ENCODE results near the gene ARF5.
"Not testable (repeated sequence)": the region's sequence is repeated elsewhere in the genome, so short reads cannot be mapped to it uniquely, and the experiment has no call there.

ARF5 gene

GRCh38 chr7:127588019-127588696 lies at the start of gene ARF5:
TSS of gene ARF5 (plus strand) at chr7:127588411. CDS start at chr7:127588499, 88 bp downstream.
- peak; percentile 82 for DNase-seq
- no peaks in the 10 kb centered on the region for H3K27me3 Mint-ChIP-seq
- H3K4me1 Mint-ChIP-seq = peaks cover 40 to 64% of the 10 kb centered on the region in 2 donors
- H3K36me3 Mint-ChIP-seq = peaks cover 16 to 32% of the 10 kb centered on the region in 2 donors
- H3K27ac Mint-ChIP-seq = peak within 1 kb of the TSS; percentile 93
- H3K9me3 Mint-ChIP-seq = no peaks in the 10 kb centered on the region
- ATAC-seq (replicated peaks) = peak; percentile 82 to 85
- H3K4me3 Mint-ChIP-seq = peak within 1 kb of the TSS; percentile 95 to 97

DNA sequence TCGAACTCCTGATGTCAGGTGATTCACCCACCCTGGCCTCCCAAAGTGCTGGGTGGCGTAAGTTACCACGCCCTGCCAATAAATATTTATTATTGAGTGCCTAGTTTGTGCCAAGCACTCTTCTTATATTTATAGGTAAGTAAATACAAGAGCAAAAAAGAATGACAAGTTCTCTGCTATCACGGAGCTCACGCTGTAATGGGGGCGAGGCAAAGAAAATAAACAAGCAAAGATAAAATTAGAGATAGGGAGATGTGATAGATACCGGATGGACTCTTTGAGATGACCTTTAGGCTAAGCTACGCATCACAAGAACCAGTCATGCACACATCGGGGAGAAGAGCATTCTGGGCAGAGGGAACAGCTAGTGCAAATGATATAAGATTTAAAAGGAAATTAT lies 49.1 kb upstream of the ARF5 start:
- Mint-ChIP-seq H3K36me3 (peaks cover 0 to 1% of the 10 kb centered on the region in 2 donors), H3K4me1 (peaks cover 3 to 6% of the 10 kb centered on the region in 2 donors), H3K27ac (no peak overlapping the region), H3K4me3 (no peak overlapping the region), H3K27me3 (peaks cover 55 to 69% of the 10 kb centered on the region in 2 donors), H3K9me3 (no peaks in the 10 kb centered on the region)
- no peak for ATAC-seq (replicated peaks)
- no peak for DNase-seq

DNA sequence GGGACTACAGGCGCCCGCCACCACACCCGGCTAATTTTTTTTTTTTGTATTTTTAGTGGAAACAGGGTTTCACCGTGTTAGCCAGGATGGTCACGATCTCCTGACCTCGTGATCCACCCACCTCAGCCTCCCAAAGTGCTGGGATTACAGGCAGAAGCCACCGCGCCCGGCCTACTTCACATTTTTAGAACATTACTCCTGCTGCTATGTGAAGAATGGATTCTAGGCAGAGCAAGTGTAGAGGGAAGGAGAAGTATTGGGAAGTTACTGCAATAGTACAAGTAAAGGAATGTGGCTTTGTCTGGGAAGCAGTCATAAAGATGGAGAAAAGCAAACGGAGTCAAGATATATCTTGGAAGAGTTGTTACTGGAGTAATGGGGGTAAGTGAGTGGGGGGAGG lies 47.8 kb upstream of the ARF5 start:
- H3K36me3 Mint-ChIP-seq; H3K9me3 Mint-ChIP-seq; ATAC-seq (replicated peaks); H3K4me1 Mint-ChIP-seq; H3K4me3 Mint-ChIP-seq; DNase-seq; H3K27ac Mint-ChIP-seq: not testable (repeated sequence)
- H3K27me3 Mint-ChIP-seq = peaks cover 45 to 56% of the 10 kb centered on the region in 2 donors

- Mint-ChIP-seq H3K4me1 (peaks cover 3 to 5% of the 10 kb centered on the region in 2 donors), H3K36me3 (peaks cover 4 to 8% of the 10 kb centered on the region in 2 donors), H3K27me3 (peaks cover 38 to 47% of the 10 kb centered on the region in 2 donors), H3K9me3 (peaks cover 8 to 10% of the 10 kb centered on the region in 2 donors), H3K27ac (no peak overlapping the region), H3K4me3 (no peak overlapping the region)
- DNase-seq = no peak
- ATAC-seq (replicated peaks) = no peak
These were observed 46.7 kb upstream of the ARF5 start for GRCh38 chr7:127541548-127541947.

GRCh38 chr7:127546313-127546712 lies 41.9 kb upstream of the ARF5 start:
- Mint-ChIP-seq H3K36me3 (peaks cover 8 to 11% of the 10 kb centered on the region in 2 donors), H3K4me1 (no peaks in the 10 kb centered on the region), H3K9me3 (peaks cover 11 to 15% of the 10 kb centered on the region in 2 donors), H3K4me3 (no peak overlapping the region), H3K27me3 (peaks cover 22 to 29% of the 10 kb centered on the region in 2 donors), H3K27ac (no peak overlapping the region)
- DNase-seq (no peak), ATAC-seq (replicated peaks) (no peak)

DNA sequence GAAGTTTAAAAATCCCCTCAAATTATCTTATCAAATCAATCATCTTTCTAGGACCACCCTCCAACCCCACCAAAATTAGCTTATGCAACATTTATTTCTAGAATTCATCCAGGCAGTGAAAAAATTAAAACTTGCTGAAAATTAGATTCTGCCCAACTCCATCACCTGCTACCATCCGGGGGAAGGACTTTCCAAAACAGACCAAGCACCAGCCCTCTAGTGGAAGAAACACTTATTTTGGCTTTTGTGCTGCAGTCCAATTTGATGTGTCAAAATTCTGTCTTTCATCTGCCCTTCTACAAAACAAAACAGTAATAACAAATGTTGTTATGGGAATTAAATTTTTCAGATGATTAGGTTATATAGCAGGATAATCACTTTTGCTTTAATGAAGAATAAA lies 38.0 kb upstream of the ARF5 start:
- no peak overlapping the region for H3K4me3 Mint-ChIP-seq
- no peaks in the 10 kb centered on the region for H3K4me1 Mint-ChIP-seq
- no peak overlapping the region for H3K27ac Mint-ChIP-seq
- DNase-seq = no peak
- peaks cover 28 to 37% of the 10 kb centered on the region in 2 donors for H3K27me3 Mint-ChIP-seq
- ATAC-seq (replicated peaks) = no peak
- H3K36me3 Mint-ChIP-seq = peaks cover 8 to 11% of the 10 kb centered on the region in 2 donors
- H3K9me3 Mint-ChIP-seq = peaks cover 11 to 18% of the 10 kb centered on the region in 2 donors

- ATAC-seq (replicated peaks) = no peak
- Mint-ChIP-seq H3K27me3 (peaks cover 18 to 35% of the 10 kb centered on the region in 2 donors), H3K36me3 (peaks cover 0 to 2% of the 10 kb centered on the region in 2 donors), H3K9me3 (peaks cover 0 to 8% of the 10 kb centered on the region in 2 donors), H3K4me3 (no peak overlapping the region), H3K4me1 (no peaks in the 10 kb centered on the region), H3K27ac (no peak overlapping the region)
- no peak for DNase-seq
These were observed 36.3 kb upstream of the ARF5 start for GRCh38 chr7:127551941-127552340.

GRCh38 chr7:127556404-127556803 lies 31.8 kb upstream of the ARF5 start:
- Mint-ChIP-seq H3K27ac (no peak overlapping the region), H3K9me3 (peaks cover 0 to 6% of the 10 kb centered on the region in 2 donors), H3K4me3 (no peak overlapping the region), H3K27me3 (peaks cover 9 to 19% of the 10 kb centered on the region in 2 donors), H3K4me1 (no peaks in the 10 kb centered on the region), H3K36me3 (no peaks in the 10 kb centered on the region)
- ATAC-seq (replicated peaks) = no peak
- DNase-seq = no peak

GRCh38 chr7:127557803-127558202 lies 30.4 kb upstream of the ARF5 start:
- peaks cover 4 to 10% of the 10 kb centered on the region in 2 donors for H3K27me3 Mint-ChIP-seq
- ATAC-seq (replicated peaks) (no peak), DNase-seq (no peak)
- H3K4me1 Mint-ChIP-seq = no peaks in the 10 kb centered on the region
- H3K4me3 Mint-ChIP-seq = no peak overlapping the region
- H3K36me3 Mint-ChIP-seq = peaks cover 0 to 3% of the 10 kb centered on the region in 2 donors
- peaks cover 0 to 6% of the 10 kb centered on the region in 2 donors for H3K9me3 Mint-ChIP-seq
- no peak overlapping the region for H3K27ac Mint-ChIP-seq

DNA sequence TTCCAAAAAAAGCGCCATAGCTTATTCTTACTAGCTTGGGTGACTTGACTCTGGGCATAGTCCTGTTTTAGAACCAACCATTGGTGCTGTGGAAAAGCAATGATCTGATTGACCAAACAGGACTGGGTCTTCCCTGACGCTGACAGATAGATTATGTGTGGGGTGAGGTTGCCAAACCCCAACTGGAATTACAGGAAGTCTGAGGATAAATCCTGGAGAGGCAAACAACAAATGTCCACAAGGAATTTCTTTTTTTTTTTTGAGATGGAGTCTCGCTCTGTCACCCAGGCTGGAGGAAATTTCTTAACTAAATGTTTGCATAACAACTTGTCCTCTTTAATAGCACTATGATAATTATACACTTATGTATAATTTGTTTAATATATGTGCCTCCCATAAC lies 22.0 kb upstream of the ARF5 start:
- ATAC-seq (replicated peaks) (no peak), DNase-seq (no peak)
- H3K9me3 Mint-ChIP-seq = peaks cover 8 to 9% of the 10 kb centered on the region in 2 donors
- H3K27ac Mint-ChIP-seq = no peak overlapping the region
- peaks cover 13 to 34% of the 10 kb centered on the region in 2 donors for H3K36me3 Mint-ChIP-seq
- H3K4me1 Mint-ChIP-seq = no peaks in the 10 kb centered on the region
- no peak overlapping the region for H3K4me3 Mint-ChIP-seq
- H3K27me3 Mint-ChIP-seq = no peaks in the 10 kb centered on the region

GRCh38 chr7:127568034-127568433 lies 20.2 kb upstream of the ARF5 start:
- DNase-seq, H3K4me1 Mint-ChIP-seq: not testable (repeated sequence)

DNA sequence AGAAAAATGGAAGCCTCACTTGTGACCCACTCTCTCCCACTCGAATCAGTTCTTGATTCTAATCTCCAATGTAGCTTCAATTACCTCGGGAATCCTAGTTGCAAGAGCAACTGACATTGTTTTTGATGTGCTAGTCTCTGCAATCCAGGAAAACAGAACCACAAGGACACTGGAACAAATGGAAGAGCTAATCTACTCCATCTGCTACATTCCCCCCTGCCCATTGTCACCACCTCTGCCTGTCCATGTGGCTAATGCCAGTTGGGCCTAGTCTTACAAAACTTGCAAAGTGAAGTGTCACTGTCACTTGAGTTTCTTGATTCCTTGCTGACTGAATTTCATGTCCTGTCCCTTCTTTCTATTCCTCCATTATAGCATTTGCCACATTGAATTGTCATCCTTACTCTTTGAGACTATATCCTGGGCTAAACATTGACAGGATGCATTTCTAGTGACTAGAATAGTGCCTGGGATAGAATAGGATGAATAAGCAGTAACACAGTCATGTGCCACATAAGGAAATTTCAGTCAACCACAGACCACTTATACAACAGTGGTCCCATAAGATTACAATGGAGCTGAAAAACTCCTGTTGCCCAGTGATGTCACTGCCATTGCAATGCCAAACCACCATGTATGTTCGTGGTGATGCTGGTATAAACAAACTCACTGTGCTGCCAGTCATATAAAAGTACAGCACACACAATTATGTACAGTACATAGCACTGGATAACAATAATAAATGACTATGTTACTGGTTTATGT lies 16.3 kb upstream of the ARF5 start:
- no peak for ATAC-seq (replicated peaks)
- H3K4me1 Mint-ChIP-seq = peaks cover 0 to 1% of the 10 kb centered on the region in 2 donors
- H3K9me3 Mint-ChIP-seq = no peaks in the 10 kb centered on the region
- no peaks in the 10 kb centered on the region for H3K27me3 Mint-ChIP-seq
- H3K36me3 Mint-ChIP-seq = peaks cover 22 to 35% of the 10 kb centered on the region in 2 donors
- H3K27ac Mint-ChIP-seq = no peak overlapping the region
- no peak for DNase-seq
- no peak overlapping the region for H3K4me3 Mint-ChIP-seq

More at GRCh38 chr7:127568034-127568433, 20.2 kb upstream of the ARF5 start:
- not testable (repeated sequence) for H3K27ac Mint-ChIP-seq; H3K27me3 Mint-ChIP-seq; H3K4me3 Mint-ChIP-seq; ATAC-seq (replicated peaks); H3K9me3 Mint-ChIP-seq
- H3K36me3 Mint-ChIP-seq = peaks cover 16 to 35% of the 10 kb centered on the region in 2 donors

- no peak overlapping the region for H3K27ac Mint-ChIP-seq
These were observed 10.1 kb upstream of the ARF5 start for GRCh38 chr7:127578036-127578684.

DNA sequence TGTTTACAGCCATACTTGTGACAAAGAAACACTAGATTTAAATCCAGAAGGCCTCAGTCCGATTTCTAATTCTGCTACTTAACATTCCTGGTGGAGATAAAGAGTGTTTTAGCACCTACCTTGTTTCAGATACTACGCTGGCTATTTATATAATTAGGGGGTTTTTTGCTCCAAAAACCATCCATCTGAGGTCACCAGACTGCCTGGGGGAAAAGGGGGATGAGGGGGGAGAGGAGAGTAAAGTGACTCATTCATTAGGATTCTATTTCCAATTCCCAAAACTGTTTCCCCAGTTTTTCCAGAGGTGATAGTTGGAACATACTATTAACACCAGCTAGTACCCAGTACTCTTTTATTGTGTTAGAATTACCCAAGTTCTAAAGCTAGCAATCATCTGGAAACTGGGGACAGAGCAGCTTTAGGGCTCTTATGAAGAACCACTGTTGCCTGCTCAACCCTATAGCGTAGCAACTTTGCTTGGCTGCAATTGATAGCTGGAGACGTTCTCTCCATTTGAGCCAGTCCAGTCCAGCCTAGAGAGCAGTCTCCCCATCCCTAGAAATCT lies 9.4 kb upstream of the ARF5 start:
- DNase-seq (no peak), ATAC-seq (replicated peaks) (no peak)
- Mint-ChIP-seq H3K27me3 (no peaks in the 10 kb centered on the region), H3K4me1 (peaks cover 24 to 41% of the 10 kb centered on the region in 2 donors), H3K4me3 (no peak overlapping the region), H3K27ac (no peak overlapping the region), H3K9me3 (no peaks in the 10 kb centered on the region), H3K36me3 (peaks cover 42 to 61% of the 10 kb centered on the region in 2 donors)

More at GRCh38 chr7:127578036-127578684, 10.1 kb upstream of the ARF5 start:
- H3K36me3 Mint-ChIP-seq = peaks cover 42 to 56% of the 10 kb centered on the region in 2 donors
- no peak for DNase-seq
- peaks cover 19 to 35% of the 10 kb centered on the region in 2 donors for H3K4me1 Mint-ChIP-seq
- no peak for ATAC-seq (replicated peaks)
- H3K4me3 Mint-ChIP-seq = no peak overlapping the region
- no peaks in the 10 kb centered on the region for H3K27me3 Mint-ChIP-seq
- no peaks in the 10 kb centered on the region for H3K9me3 Mint-ChIP-seq
